Natural killer cell (primary cell): ENCODE results near the gene MMP28. TPM values are rescaled to one million over a fixed set of nuclear protein-coding genes. Genes with fewer than 3 reads are reported as not detected.

Experiments
- ATAC-seq, 3 donors: fragments of 150-1000 bp in 2 of 3; fragments of 200-7000 bp in 1 of 3; cut with Tn5 transposase; 1 replicate in 1 of 3; 2 replicates in 2 of 3; pipeline ENCODE4 v1.10.0; 2021; ENCODE audit warnings: mild to moderate bottlenecking in 2 of 3, moderate library complexity in 2 of 3
- DNase-seq, 2 donors: peaks; one replicate each; pipeline versions ENCODE4 v3.0.0 to v3.0.0-alpha.2; 2013 to 2021; ENCODE audit warnings: mixed read lengths in 1 of 2
- H3K27ac ChIP-seq: one replicate; pipeline ENCODE4 v1.5.1; 2013; ENCODE audit warnings: mild to moderate bottlenecking, low read length
- H3K27me3 ChIP-seq: one replicate; pipeline ENCODE4 v1.6.1; 2013; ENCODE audit warnings: low read length; ENCODE audit not compliant: control insufficient read depth, insufficient read depth
- H3K36me3 ChIP-seq: one replicate; pipeline ENCODE4 v1.6.1; 2013; ENCODE audit warnings: low read length; ENCODE audit not compliant: control insufficient read depth, insufficient read depth
- H3K4me1 ChIP-seq: one replicate; pipeline ENCODE4 v1.6.1; 2013; ENCODE audit warnings: low read length; ENCODE audit not compliant: control insufficient read depth, insufficient read depth
- H3K4me3 ChIP-seq: one replicate; pipeline ENCODE4 v1.5.1; 2013; ENCODE audit warnings: low read length
- H3K9me3 ChIP-seq: one replicate; pipeline ENCODE4 v1.6.1; 2013; ENCODE audit warnings: low read length; ENCODE audit not compliant: control insufficient read depth, insufficient read depth
- H3K27ac Mint-ChIP-seq, 2 donors: one replicate each; pipeline ENCODE4 v1.8.0; 2022; ENCODE audit warnings: mild to moderate bottlenecking in 2 of 2, mixed read lengths in 2 of 2, moderate library complexity in 1 of 2
- H3K27me3 Mint-ChIP-seq, 2 donors: one replicate each; pipeline ENCODE4 v1.8.0; 2022; ENCODE audit warnings: low read depth in 2 of 2, mixed read lengths in 2 of 2
- H3K36me3 Mint-ChIP-seq: one replicate; pipeline ENCODE4 v1.8.0; 2022; ENCODE audit warnings: mixed read lengths
- H3K4me1 Mint-ChIP-seq, 2 donors: one replicate each; pipeline ENCODE4 v1.8.0; 2022; ENCODE audit warnings: mixed read lengths in 2 of 2
- H3K4me3 Mint-ChIP-seq: one replicate; pipeline ENCODE4 v1.8.0; 2022; ENCODE audit warnings: mild to moderate bottlenecking, moderate library complexity, mixed read lengths
- H3K9me3 Mint-ChIP-seq, 2 donors: one replicate each; pipeline ENCODE4 v1.8.0; 2022; ENCODE audit warnings: mixed read lengths in 2 of 2
- WGBS: methylation state at CpG from one replicate; pipeline ENCODE4 v1.1.7; 2013; ENCODE audit warnings: missing lambda C conversion rate; ENCODE audit not compliant: insufficient coverage; 5-methylcytosine and 5-hydroxymethylcytosine counted together
- intact Hi-C: fragments of 100-400 bp; cut with micrococcal nuclease; formaldehyde crosslinking; loops from one replicate; pipeline ENCODE4 v1.14.2; 2022
- total RNA-seq, 4 donors: library from RNA; stranded (reverse); fragments of 120-200 nt in 1 of 4; gene quantifications; one replicate each; pipeline versions ENCODE4 v1.2.3 to v1.2.4, GENCODE V29; 2013 to 2022
- TF ChIP-seq, protein P1 (sequence below): fragments of 200-600 bp; IDR thresholded peaks from one replicate; pipeline ENCODE4 v1.8.0; 2022; ENCODE audit warnings: antibody characterized with exemption

MMP28 gene
- total RNA-seq, 3 donors from 2014 or later (not counting 1 experiment from before 2014, with no cell fraction given), result 1.1 TPM; not detected in 2

DNA sequence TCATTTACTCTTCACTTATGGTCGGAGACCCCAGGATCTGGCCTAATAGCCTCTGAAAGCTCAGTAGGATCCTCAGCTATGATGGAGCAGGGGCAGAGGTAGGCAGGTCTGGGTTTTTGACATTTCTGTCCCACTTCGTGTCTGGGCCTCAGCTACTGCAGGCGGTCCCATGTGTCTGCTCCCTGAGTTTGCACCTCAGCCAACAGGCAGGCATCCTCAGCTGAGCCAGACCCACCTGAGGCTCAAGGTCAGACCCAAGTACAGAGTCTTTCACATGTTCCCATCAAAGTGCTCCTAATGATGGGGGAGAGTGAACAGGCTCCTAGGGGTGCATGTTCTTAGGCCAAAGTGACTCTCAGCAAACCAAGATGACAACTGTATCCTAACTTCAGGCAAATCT lies 66.9 kb downstream of the MMP28 start:
- Mint-ChIP-seq H3K4me3 (no peak overlapping the region), H3K4me1 (peaks cover 10 to 12% of the 10 kb centered on the region in 2 donors), H3K27ac (no peak overlapping the region), H3K36me3 (peaks cover 29% of the 10 kb centered on the region), H3K27me3 (no peaks in the 10 kb centered on the region), H3K9me3 (no peaks in the 10 kb centered on the region)
- Histone ChIP-seq H3K9me3 (no peaks in the 10 kb centered on the region), H3K4me3 (no peak overlapping the region), H3K36me3 (peaks cover 35% of the 10 kb centered on the region), H3K4me1 (peaks cover 16% of the 10 kb centered on the region), H3K27me3 (no peaks in the 10 kb centered on the region), H3K27ac (no peak overlapping the region)
- TF ChIP-seq, protein P1, sequence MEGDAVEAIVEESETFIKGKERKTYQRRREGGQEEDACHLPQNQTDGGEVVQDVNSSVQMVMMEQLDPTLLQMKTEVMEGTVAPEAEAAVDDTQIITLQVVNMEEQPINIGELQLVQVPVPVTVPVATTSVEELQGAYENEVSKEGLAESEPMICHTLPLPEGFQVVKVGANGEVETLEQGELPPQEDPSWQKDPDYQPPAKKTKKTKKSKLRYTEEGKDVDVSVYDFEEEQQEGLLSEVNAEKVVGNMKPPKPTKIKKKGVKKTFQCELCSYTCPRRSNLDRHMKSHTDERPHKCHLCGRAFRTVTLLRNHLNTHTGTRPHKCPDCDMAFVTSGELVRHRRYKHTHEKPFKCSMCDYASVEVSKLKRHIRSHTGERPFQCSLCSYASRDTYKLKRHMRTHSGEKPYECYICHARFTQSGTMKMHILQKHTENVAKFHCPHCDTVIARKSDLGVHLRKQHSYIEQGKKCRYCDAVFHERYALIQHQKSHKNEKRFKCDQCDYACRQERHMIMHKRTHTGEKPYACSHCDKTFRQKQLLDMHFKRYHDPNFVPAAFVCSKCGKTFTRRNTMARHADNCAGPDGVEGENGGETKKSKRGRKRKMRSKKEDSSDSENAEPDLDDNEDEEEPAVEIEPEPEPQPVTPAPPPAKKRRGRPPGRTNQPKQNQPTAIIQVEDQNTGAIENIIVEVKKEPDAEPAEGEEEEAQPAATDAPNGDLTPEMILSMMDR, result no peak
- intact Hi-C loops, result no loop called here
- DNase-seq, result no peak
- WGBS, result 98% methylated on average over 3 of the region's 3 CpGs
- no peak for ATAC-seq

- no peak overlapping the region for H3K4me3 ChIP-seq
- intact Hi-C loops, result no loop called here
- peaks cover 10 to 12% of the 10 kb centered on the region in 2 donors for H3K4me1 Mint-ChIP-seq
- DNase-seq (no peak), ATAC-seq (no peak)
- no peak overlapping the region for H3K4me3 Mint-ChIP-seq
- 96% methylated on average over 5 of the region's 5 CpGs for WGBS
- H3K27ac ChIP-seq, result no peak overlapping the region
- H3K9me3 Mint-ChIP-seq, result no peaks in the 10 kb centered on the region
- H3K27ac Mint-ChIP-seq, result no peak overlapping the region
- H3K36me3 ChIP-seq, result peaks cover 44% of the 10 kb centered on the region
- no peaks in the 10 kb centered on the region for H3K27me3 ChIP-seq
- H3K9me3 ChIP-seq, result no peaks in the 10 kb centered on the region
- no peaks in the 10 kb centered on the region for H3K27me3 Mint-ChIP-seq
- peaks cover 32% of the 10 kb centered on the region for H3K36me3 Mint-ChIP-seq
- TF ChIP-seq, protein P1, result no peak
- H3K4me1 ChIP-seq, result peaks cover 16% of the 10 kb centered on the region
Measured at GRCh38 chr17:35727635-35728034, 67.8 kb downstream of the MMP28 start.

- Mint-ChIP-seq H3K27me3 (no peaks in the 10 kb centered on the region), H3K36me3 (peaks cover 32% of the 10 kb centered on the region), H3K27ac (no peak overlapping the region)
Measured at GRCh38 chr17:35726953-35727460, 68.4 kb downstream of the MMP28 start.

More at GRCh38 chr17:35726953-35727460, 68.4 kb downstream of the MMP28 start:
- no peak overlapping the region for H3K27ac ChIP-seq
- H3K9me3 Mint-ChIP-seq, result no peaks in the 10 kb centered on the region
- H3K4me1 Mint-ChIP-seq, result peaks cover 10 to 12% of the 10 kb centered on the region in 2 donors
- H3K27me3 ChIP-seq, result no peaks in the 10 kb centered on the region
- intact Hi-C loops, result no loop called here
- no peak overlapping the region for H3K4me3 Mint-ChIP-seq
- TF ChIP-seq, protein P1, result no peak
- H3K9me3 ChIP-seq, result no peaks in the 10 kb centered on the region
- H3K4me1 ChIP-seq, result peaks cover 13% of the 10 kb centered on the region
- no peak for DNase-seq
- no peak for ATAC-seq
- WGBS, result 96% methylated on average over 5 of the region's 5 CpGs
- no peak overlapping the region for H3K4me3 ChIP-seq
- peaks cover 44% of the 10 kb centered on the region for H3K36me3 ChIP-seq
